Activated CD8-positive, alpha-beta T cell treated with anti-CD3 and anti-CD28 coated beads, Interleukin-2, amount 10 ng/mL, durations not matched to agents 7 days and 5 days (primary cell): ENCODE measurements around the gene CAPN13. TPM values are rescaled to one million over a fixed set of nuclear protein-coding genes. Genes with fewer than 3 reads are reported as not detected.
"Not testable (repeated sequence)": the region's sequence is repeated elsewhere in the genome, so short reads cannot be mapped to it uniquely, and the experiment has no call there.

Experiments
- ATAC-seq: fragments of 150-1000 bp; cut with Tn5 transposase; one replicate; pipeline ENCODE4 v1.10.0; 2021; ENCODE audit warnings: moderate library complexity
- CTCF ChIA-PET: fragments of 350-600 bp; sonication (Branson Sonifier 250); formaldehyde crosslinking; loops from one replicate; lab custom pipeline; 2021; ENCODE audit warnings: antibody characterized with exemption; lab: Charles Lee
- POLR2A ChIA-PET: fragments of 350-600 bp; sonication (Branson Sonifier 250); formaldehyde crosslinking; loops from one replicate; lab custom pipeline; 2021; ENCODE audit warnings: antibody characterized with exemption; lab: Charles Lee
- DNase-seq: peaks from one replicate; pipeline ENCODE4 v3.0.0-alpha.2; 2020
- H3K27ac Mint-ChIP-seq: one replicate; pipeline ENCODE4 v1.8.0; 2021; ENCODE audit warnings: mild to moderate bottlenecking, mixed read lengths
- H3K27me3 Mint-ChIP-seq: one replicate; pipeline ENCODE4 v1.8.0; 2021; ENCODE audit warnings: low read depth, mixed read lengths
- H3K36me3 Mint-ChIP-seq: one replicate; pipeline ENCODE4 v1.8.0; 2021; ENCODE audit warnings: low read depth, mixed read lengths
- H3K4me1 Mint-ChIP-seq: one replicate; pipeline ENCODE4 v1.8.0; 2021; ENCODE audit warnings: low read depth, mixed read lengths
- H3K4me3 Mint-ChIP-seq: one replicate; pipeline ENCODE4 v1.8.0; 2021; ENCODE audit warnings: mild to moderate bottlenecking, mixed read lengths
- H3K9me3 Mint-ChIP-seq: one replicate; pipeline ENCODE4 v1.8.0; 2022; ENCODE audit warnings: mixed read lengths; ENCODE audit not compliant: insufficient read depth
- total RNA-seq, 2 experiments: library from RNA; stranded (reverse); gene quantifications; one replicate each; pipeline ENCODE4 v1.2.3, GENCODE V29; 2021

Gene CAPN13
- total RNA-seq, 2 experiments from 2014 or later, result not detected

DNA sequence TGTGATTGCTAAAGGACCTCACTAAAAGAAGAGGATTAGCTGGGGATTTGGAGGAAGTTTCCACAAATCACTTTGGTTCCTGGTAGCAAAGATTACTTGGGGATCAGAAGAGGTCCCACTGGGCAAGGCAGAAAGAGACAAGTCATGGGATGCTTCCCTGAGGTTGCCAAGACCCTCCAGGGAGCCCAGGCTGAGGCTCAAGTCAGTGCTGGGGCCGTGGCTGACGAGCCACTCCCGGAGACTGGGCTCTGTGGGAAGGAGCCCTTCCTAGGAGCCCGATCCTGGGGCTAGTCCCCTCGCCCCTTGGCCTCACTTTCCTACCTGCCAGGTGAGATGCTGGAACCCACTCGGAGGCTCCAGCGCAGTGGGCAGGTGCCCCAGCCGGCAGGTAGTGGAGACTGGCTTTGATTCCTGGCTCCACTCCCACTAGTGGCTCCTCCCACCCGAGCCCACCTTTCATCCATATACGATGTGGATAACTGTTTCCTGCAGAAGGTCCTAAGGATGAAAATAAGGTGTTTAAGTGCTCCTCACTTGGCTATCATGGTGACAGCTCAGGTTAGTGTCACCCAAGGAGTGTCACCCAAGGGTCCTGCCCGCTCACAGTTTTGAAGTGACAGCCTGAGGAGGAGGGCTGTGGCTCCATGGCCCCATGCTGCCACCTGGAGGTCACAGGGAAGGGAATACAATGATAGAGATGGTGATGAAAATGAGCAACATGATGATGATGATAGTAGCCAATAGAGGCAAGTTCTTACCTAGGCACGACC lies 100.5 kb downstream of the CAPN13 start:
- ChIA-PET CTCF (interaction anchor here (0.7 to 15.3 kb wide), 19 partner anchors 18 to 617 kb away, joined by 3 to 592 read pairs (median 3); no protein-coding TSS in a partner anchor), POLR2A (interaction anchor here (0.8 kb wide), 1 partner anchor 560 kb away, joined by 3 read pairs; the partner anchor contains the start of gene YPEL5)
- Mint-ChIP-seq H3K4me1 (no peaks in the 10 kb centered on the region), H3K27me3 (no peaks in the 10 kb centered on the region), H3K36me3 (no peaks in the 10 kb centered on the region), H3K4me3 (no peak overlapping the region), H3K9me3 (peaks cover 7% of the 10 kb centered on the region), H3K27ac (no peak overlapping the region)
- ATAC-seq, result peak; percentile 63
- peak; percentile 76 for DNase-seq

DNA sequence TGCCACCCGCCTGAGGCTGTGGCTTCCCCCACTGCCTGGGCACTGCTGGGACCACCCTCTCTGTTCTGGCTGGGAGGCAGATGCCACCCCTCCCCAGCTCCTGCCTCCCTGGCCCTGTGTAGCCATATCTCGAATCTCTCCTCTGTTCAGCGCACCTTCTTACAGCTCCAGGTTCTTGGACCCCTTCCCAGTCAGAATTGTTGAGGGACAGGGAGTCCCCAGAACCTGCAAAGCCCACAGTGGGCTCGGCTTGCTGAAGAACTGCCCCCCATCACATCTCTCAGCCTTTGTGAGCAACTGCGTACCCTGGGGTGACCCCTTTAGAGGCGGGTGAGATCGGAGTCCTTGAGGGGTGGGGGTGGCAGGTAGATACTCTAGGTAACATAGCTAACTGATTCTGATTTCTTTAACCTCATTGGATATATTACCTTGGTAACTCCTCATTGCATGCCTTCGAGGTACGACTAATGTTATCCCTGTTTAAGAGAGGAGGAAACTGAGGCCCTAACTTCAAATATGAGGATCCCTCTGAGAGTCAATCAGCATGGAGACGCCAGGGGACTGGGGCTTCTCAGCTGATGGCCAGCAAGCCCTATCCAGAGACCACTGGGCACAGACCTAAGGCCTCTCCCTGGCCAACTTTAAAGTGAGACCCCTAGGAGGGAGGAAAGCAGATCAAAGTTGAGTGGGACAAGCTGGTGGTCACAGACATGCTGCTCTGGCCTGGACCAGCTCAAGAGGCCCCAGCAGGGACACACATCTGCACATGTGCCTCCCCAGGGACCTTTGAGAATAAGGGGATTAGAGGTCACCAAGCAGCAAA lies 101.3 kb downstream of the CAPN13 start:
- CTCF ChIA-PET, result interaction anchor here (0.9 to 15.3 kb wide), 11 partner anchors 360 to 558 kb away, joined by 3 to 592 read pairs (median 4); no protein-coding TSS in a partner anchor
- Mint-ChIP-seq H3K27me3 (no peaks in the 10 kb centered on the region), H3K9me3 (peaks cover 11% of the 10 kb centered on the region), H3K36me3 (no peaks in the 10 kb centered on the region), H3K27ac (no peak overlapping the region), H3K4me1 (no peaks in the 10 kb centered on the region), H3K4me3 (no peak overlapping the region)
- DNase-seq, result peak; percentile 17
- ATAC-seq, result no peak
- POLR2A ChIA-PET, result interaction anchor here (0.8 kb wide), 1 partner anchor 559 kb away, joined by 3 read pairs; the partner anchor contains the start of gene YPEL5

DNA sequence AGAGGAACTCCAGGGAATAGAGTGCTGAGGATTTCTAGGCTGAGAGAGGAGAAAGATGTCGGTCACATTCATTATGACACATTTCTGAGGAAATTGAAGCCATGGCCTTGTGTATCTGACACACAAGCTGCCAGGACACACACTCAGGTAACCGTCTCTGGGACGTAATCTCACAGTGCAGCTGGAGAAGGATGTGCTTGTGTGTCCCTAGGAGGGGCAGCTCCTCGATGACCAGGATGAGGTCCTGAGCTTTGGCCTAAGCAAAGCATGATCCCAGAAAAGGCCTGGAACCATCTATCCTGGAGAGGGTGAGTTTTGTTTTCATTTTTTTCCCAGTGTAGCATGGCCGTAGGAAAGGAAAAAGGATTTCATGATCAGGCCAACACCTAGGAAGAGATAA lies 102.2 kb downstream of the CAPN13 start:
- ChIA-PET CTCF (interaction anchor here (0.9 to 15.3 kb wide), 5 partner anchors 10 to 538 kb away, joined by 3 to 592 read pairs (median 4); no protein-coding TSS in a partner anchor), POLR2A (no interaction called here)
- Mint-ChIP-seq H3K9me3 (peaks cover 11% of the 10 kb centered on the region), H3K36me3 (no peaks in the 10 kb centered on the region), H3K4me3 (no peak overlapping the region), H3K27me3 (no peaks in the 10 kb centered on the region), H3K27ac (no peak overlapping the region), H3K4me1 (no peaks in the 10 kb centered on the region)
- no peak for DNase-seq
- no peak for ATAC-seq

DNA sequence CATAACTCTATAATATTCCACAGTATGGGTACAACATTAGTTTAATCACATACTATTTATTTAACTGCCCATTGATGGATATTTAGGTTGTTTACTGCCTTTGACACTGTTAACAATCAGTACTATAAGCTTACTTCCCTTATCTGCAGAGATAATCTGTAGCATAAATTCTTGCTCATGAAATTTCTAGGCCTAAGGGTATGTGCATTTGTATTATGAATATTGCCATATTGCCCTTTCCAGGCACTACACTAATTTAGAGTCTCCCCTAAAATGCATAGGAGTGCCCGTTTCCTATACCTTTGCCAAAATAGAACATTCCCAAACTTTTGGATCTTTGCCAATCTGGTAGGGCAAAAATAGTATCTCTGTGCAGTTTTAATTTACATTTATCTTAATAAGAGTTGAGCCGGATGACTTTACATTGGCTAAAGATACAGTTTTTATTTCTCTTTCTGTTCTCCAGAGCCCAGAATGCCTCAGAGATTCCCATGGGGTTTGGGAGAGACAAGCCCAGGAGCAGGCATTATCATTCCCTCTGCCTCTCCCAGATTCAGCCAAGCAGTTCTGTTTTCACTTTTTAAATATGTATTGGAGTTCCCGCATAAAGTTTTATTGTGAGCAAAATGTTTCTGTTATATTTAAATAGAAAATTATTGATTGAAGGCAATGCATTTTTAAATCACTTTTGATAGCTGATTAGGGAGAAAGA lies 102.8 kb downstream of the CAPN13 start:
- Mint-ChIP-seq H3K27ac (no peak overlapping the region), H3K36me3 (no peaks in the 10 kb centered on the region), H3K27me3 (no peaks in the 10 kb centered on the region), H3K4me1 (no peaks in the 10 kb centered on the region), H3K4me3 (no peak overlapping the region), H3K9me3 (peaks cover 11% of the 10 kb centered on the region)
- DNase-seq, result no peak
- POLR2A ChIA-PET, result no interaction called here
- CTCF ChIA-PET, result interaction anchor here (0.9 to 15.3 kb wide), 3 partner anchors 10 to 537 kb away, joined by 3 to 592 read pairs (median 69); no protein-coding TSS in a partner anchor
- ATAC-seq, result no peak

DNA sequence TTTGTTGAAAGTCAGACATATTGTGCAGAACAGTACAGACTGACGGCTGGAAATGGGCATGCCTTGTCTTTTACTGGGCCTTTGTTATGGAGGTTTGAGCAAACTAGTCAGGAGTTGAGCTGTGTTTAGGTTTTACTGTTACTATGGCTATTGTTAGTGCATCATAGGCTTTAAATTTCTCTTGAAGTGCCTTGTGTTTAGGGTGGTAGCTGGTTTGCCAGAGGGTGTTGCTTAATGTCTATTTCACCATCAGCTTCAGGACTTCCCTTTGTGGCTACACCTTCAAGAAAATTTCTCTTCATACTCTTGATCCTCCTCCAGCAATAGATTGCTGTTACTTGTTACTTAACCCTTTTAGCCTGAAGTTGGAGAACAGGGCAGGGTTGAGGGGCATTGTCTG lies 104.6 kb downstream of the CAPN13 start:
- H3K4me1 Mint-ChIP-seq, result no peaks in the 10 kb centered on the region
- peaks cover 11% of the 10 kb centered on the region for H3K9me3 Mint-ChIP-seq
- DNase-seq (no peak), ATAC-seq (no peak)
- H3K36me3 Mint-ChIP-seq, result no peaks in the 10 kb centered on the region
- no peaks in the 10 kb centered on the region for H3K27me3 Mint-ChIP-seq
- POLR2A ChIA-PET, result no interaction called here
- no peak overlapping the region for H3K27ac Mint-ChIP-seq
- no peak overlapping the region for H3K4me3 Mint-ChIP-seq
- CTCF ChIA-PET, result interaction anchor here (1.2 to 15.3 kb wide), 6 partner anchors 9 to 555 kb away, joined by 3 to 592 read pairs (median 10); no protein-coding TSS in a partner anchor

DNA sequence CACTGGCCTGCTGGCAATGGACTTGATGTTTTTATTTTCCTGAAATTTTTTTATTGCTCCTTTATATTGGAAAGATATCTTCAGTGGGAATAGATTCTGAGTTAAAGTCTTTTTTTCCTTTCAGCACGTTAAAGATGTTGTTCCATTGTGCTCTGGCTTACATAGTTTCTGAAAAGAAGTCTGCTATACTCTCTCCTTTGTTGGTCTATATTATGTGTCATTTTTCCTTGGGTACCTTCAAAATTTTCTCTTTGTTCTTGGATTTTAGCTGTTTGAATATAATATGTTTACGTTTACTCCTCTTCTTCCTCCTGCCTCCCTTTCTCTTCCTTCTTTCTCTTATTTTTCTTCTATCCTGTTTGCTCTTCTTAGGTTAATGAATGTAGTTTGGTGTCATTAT lies 105.5 kb downstream of the CAPN13 start:
- CTCF ChIA-PET, result interaction anchor here (1.2 to 15.3 kb wide), 5 partner anchors 8 to 554 kb away, joined by 4 to 592 read pairs (median 16); no protein-coding TSS in a partner anchor
- POLR2A ChIA-PET, result no interaction called here
- no peaks in the 10 kb centered on the region for H3K27me3 Mint-ChIP-seq

DNA sequence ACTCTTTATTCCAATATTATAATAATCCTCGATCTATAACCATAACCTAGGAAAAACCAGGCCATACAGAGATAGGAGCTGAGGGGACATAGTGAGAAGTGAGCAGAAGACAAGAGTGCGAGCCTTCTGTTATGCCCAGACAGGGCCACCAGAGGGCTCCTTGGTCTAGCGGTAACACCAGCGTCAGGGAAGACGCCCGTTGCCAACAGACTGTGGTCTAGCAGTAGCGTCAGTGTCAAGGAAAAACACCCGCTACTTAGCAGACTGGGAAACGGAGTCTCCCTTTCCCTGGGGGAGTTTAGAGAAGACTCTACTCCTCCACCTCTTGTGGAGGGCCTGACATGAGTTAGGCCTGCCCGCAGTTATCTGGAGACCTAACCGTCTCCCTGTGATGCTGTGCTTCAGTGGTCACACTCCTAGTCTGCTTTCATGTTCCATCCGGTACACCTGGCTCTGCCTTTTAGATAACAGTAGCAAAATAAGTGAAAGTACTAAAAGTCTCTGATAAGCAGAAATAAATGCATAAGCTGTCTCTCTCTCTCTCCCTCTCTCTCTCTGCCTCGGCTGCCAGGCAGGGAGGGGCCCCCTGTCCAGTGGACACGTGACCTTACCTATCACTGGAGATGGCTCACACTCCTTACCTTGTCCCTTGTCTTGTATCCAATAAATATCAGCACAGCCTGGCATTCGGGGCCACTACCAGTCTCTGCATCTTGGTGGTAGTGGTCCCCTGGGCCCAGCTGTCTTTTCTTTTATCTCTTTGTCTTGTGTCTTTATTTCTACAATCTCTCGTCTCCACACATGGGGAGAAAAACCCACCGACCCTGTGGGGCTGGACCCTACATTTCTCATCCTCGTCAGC lies 109.8 kb downstream of the CAPN13 start:
- H3K36me3 Mint-ChIP-seq, POLR2A ChIA-PET, H3K27me3 Mint-ChIP-seq, H3K27ac Mint-ChIP-seq, H3K4me1 Mint-ChIP-seq, ATAC-seq, H3K4me3 Mint-ChIP-seq: not testable (repeated sequence)
- CTCF ChIA-PET, result interaction anchor here (0.8 to 5.9 kb wide), 5 partner anchors 13 to 533 kb away, joined by 3 to 45 read pairs (median 9); no protein-coding TSS in a partner anchor
- H3K9me3 Mint-ChIP-seq, result peaks cover 11% of the 10 kb centered on the region
- peak; percentile 20 for DNase-seq

More for the DNA sequence above, 105.5 kb downstream of the CAPN13 start:
- Mint-ChIP-seq H3K4me3 (no peak overlapping the region), H3K4me1 (no peaks in the 10 kb centered on the region), H3K9me3 (peaks cover 11% of the 10 kb centered on the region), H3K36me3 (no peaks in the 10 kb centered on the region), H3K27ac (no peak overlapping the region)
- no peak for DNase-seq
- no peak for ATAC-seq

DNA sequence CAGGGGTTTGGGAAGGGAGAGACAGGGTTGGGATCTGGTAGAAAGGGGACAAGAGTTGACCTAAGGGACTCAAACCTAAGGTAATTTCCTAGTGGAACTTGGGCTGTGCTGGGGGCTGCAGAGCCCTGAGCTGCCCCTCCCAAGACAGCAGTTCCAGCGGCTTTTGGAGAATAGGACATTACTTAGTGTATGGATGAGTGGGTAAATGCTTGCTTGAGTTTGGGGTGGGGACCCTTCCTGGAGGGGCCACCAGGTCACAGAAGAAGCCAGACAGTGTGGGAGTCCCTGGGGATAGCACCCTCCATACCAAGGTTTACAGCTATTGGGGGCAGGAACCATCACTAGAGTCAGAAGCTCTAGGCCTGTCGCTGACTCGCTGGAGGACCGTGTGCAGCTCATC lies 111.5 kb downstream of the CAPN13 start:
- ChIA-PET POLR2A (interaction anchor here (1.1 kb wide), 1 partner anchor 464 kb away, joined by 3 read pairs; the partner anchor contains the start of gene LBH), CTCF (interaction anchor here (1.3 to 5.9 kb wide), 4 partner anchors 9 to 531 kb away, joined by 5 to 45 read pairs (median 19); no protein-coding TSS in a partner anchor)
- Mint-ChIP-seq H3K36me3 (no peaks in the 10 kb centered on the region), H3K27ac (no peak overlapping the region), H3K4me3 (no peak overlapping the region), H3K9me3 (no peaks in the 10 kb centered on the region), H3K27me3 (peaks cover 2% of the 10 kb centered on the region), H3K4me1 (no peaks in the 10 kb centered on the region)
- ATAC-seq (no peak), DNase-seq (no peak)

DNA sequence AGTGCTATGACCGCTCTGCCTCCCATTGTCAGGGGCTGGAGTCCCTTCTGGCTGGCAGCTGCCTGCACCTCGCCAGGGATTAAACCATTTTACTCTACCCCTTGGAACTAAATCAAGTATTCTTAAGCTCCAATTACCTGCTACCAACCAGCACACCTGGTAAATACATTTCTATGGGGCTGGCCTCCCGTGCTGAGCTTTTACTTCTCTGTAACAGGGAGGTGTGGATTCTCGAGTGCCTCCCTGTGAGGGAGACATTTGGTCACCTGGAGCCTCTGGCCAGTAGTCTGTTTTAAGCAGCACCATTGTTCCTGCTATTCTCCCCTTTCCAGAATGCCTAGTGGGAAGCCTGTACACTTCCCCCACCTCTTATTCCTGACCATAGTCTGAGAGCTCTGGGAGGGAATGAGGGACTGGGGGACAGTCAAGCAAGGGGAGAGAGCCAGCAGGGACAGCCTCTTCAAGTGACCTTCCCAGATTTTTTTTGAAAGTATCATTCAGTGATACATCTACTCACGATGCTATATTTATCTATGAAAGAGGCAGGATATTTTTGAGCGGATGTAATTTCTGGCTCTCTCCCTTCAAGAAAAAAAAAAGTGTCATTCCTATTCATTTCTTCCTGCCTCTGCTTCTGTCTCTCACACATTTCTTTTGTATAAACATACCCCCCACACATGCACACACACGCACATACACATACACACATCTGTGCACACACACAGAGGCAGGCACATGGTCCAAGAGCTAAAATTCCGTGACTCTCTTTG lies 112.8 kb downstream of the CAPN13 start:
- CTCF ChIA-PET, result interaction anchor here (0.8 to 5.9 kb wide), 5 partner anchors 8 to 530 kb away, joined by 3 to 45 read pairs (median 7); no protein-coding TSS in a partner anchor
- Mint-ChIP-seq H3K9me3 (no peaks in the 10 kb centered on the region), H3K4me3 (no peak overlapping the region), H3K27me3 (peaks cover 2% of the 10 kb centered on the region), H3K36me3 (no peaks in the 10 kb centered on the region), H3K27ac (no peak overlapping the region), H3K4me1 (no peaks in the 10 kb centered on the region)
- ATAC-seq, result no peak
- POLR2A ChIA-PET, result no interaction called here
- peak; percentile 4 for DNase-seq
